Adrenal gland (tissue), 12 donors: Measurements from ENCODE around the gene MAP7D1. TPM values are rescaled to one million over a fixed set of nuclear protein-coding genes. Genes with fewer than 3 reads are reported as not detected.

Experiments used
- DNase-seq, 7 donors: peaks; one replicate each; pipeline ENCODE4 v3.0.0-alpha.2; 2019 to 2020
- H3K27ac ChIP-seq, 5 donors: fragments of 200-600 bp; sonication (generic) in 4 of 5; 1 replicate in 3 of 5; 2 replicates in 2 of 5; pipeline versions ENCODE4 v1.5.1 to v1.8.0; 2016 to 2020; ENCODE audit warnings: mild to moderate bottlenecking in 1 of 5
- H3K27me3 ChIP-seq: fragments of 200-600 bp; 2 replicates; pipeline ENCODE4 v1.8.0; 2021
- H3K36me3 ChIP-seq, 2 donors: fragments of 200-600 bp; replicated peaks in 1 of 2; 1 replicate in 1 of 2; 2 replicates in 1 of 2; pipeline versions ENCODE4 v1.5.1 to v1.8.0; 2018 to 2022
- H3K4me1 ChIP-seq, 2 donors: fragments of 200-600 bp; replicated peaks in 1 of 2; 1 replicate in 1 of 2; 2 replicates in 1 of 2; pipeline versions ENCODE4 v1.5.1 to v1.8.0; 2018 to 2021
- H3K4me3 ChIP-seq, 4 donors: fragments of 200-600 bp; sonication (generic) in 3 of 4; one replicate each; pipeline ENCODE4 v1.5.1; 2016 to 2018
- H3K9me3 ChIP-seq, 3 donors: fragments of 200-600 bp; sonication (generic) in 1 of 3; replicated peaks in 1 of 3; 1 replicate in 2 of 3; 2 replicates in 1 of 3; pipeline versions ENCODE4 v1.5.1 to v1.8.0; 2016 to 2021
- POLR2A ChIP-seq, 2 donors: fragments of 450-650 bp; IDR thresholded peaks; one replicate each; pipeline ENCODE4 v1.6.1; 2017; ENCODE audit warnings: antibody characterized with exemption in 2 of 2, mild to moderate bottlenecking in 2 of 2, moderate library complexity in 1 of 2
- WGBS, 4 donors: extraction: QIAGEN DNeasy Blood & Tissue Kit in 2 of 4; methylation state at CpG; one replicate each; pipeline versions ENCODE4 v1.1.5 to v1.1.7; 2013 to 2017; 5-methylcytosine and 5-hydroxymethylcytosine counted together
- intact Hi-C, 2 donors: fragments of 100-400 bp; cut with DNase I; formaldehyde crosslinking; loops; one replicate each; pipeline versions ENCODE4 v1.14.1 to v1.15.0; 2022 to 2023
- polyA plus RNA-seq, 3 donors: library from polyadenylated mRNA; stranded (reverse); fragments of 200-250 nt in 2 of 3; fragments of 350-450 nt in 1 of 3; fragmentation: Illumina TruSeq in 1 of 3; extraction: RNeasy Lipid Tissue Mini Kit (QIAGEN cat#74804) in 1 of 3; gene quantifications; one replicate each; pipeline ENCODE4 v1.2.3, GENCODE V29; 2013 to 2014
- total RNA-seq, 9 donors: library from RNA; depleted of rRNA in 4 of 9; stranded (reverse); fragments of >200 nt in 4 of 9; fragments of 120-200 nt in 1 of 9; fragmentation: NEBNext Ultra II Directional in 1 of 9; extraction: Animal tissue kit (Norgen Biotek cat#: 25700) in 1 of 9; gene quantifications; one replicate each; pipeline versions ENCODE4 v1.1.0 to v1.2.4, GENCODE V29; 2013 to 2023
- TF ChIP-seq, protein P1 (sequence below), 6 experiments: fragments of 450-650 bp in 4 of 6; fragments of 200-600 bp in 2 of 6; sonication (generic) in 1 of 6; IDR thresholded peaks; 1 replicate in 5 of 6; 2 replicates in 1 of 6; pipeline versions ENCODE4 v1.5.1 to v1.8.0; 2016 to 2021; ENCODE audit warnings: antibody characterized with exemption in 6 of 6, mild to moderate bottlenecking in 2 of 6, moderate library complexity in 1 of 6
- donor health status: healthy with polysubstance abuse.
- donor health status: Bipolar disorder and iron deficiency.
- donor health status: DM: yes; HTN: yes; CAD: no.
- donor health status: DM: no; HTN: no; CAD: no.
- donor health status: DM: no; HTN: no; CAD: no.
- donor health status: DM: yes; HTN: yes; CAD: no.

Gene MAP7D1
- total and polyA plus RNA-seq, 12 donors: 11.8 to 121 (median 68.3) TPM

DNA sequence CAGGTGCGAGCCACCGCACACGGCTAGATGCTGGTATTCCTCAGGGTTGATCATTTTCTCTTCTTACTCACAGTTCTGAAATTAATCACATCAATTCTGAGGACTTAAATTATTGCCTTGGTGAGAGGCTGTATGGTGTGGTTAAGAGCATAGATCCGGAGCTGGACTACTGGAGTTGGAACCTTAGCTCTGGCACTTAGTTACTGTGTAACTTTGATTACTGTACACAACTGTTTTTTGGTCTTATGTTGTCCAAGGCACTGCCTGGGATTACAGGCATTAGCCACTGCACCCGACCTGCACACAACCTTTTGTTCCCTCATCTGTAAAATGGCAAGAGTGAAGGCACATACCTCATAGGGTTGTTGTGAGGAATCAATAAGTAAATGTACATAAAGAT lies 42.7 kb downstream of the MAP7D1 start:
- DNase-seq: no peak
- peaks cover 5 to 6% of the 10 kb centered on the region in 2 donors for H3K4me1 ChIP-seq
- no peak for TF ChIP-seq POLR2A (IDR thresholded peaks at IDR 0.05)
- TF ChIP-seq, protein P1, sequence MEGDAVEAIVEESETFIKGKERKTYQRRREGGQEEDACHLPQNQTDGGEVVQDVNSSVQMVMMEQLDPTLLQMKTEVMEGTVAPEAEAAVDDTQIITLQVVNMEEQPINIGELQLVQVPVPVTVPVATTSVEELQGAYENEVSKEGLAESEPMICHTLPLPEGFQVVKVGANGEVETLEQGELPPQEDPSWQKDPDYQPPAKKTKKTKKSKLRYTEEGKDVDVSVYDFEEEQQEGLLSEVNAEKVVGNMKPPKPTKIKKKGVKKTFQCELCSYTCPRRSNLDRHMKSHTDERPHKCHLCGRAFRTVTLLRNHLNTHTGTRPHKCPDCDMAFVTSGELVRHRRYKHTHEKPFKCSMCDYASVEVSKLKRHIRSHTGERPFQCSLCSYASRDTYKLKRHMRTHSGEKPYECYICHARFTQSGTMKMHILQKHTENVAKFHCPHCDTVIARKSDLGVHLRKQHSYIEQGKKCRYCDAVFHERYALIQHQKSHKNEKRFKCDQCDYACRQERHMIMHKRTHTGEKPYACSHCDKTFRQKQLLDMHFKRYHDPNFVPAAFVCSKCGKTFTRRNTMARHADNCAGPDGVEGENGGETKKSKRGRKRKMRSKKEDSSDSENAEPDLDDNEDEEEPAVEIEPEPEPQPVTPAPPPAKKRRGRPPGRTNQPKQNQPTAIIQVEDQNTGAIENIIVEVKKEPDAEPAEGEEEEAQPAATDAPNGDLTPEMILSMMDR (IDR thresholded peaks at IDR 0.05): no peak
- H3K27me3 ChIP-seq: no peaks in the 10 kb centered on the region
- 90 to 94% (median 91%) methylated on average over 5 of the region's 5 CpGs for WGBS, 4 donors
- intact Hi-C loops: no loop called here
- no peaks in the 10 kb centered on the region for H3K9me3 ChIP-seq
- H3K36me3 ChIP-seq: no peaks in the 10 kb centered on the region
- no peak overlapping the region for H3K27ac ChIP-seq
- no peak overlapping the region for H3K4me3 ChIP-seq

DNA sequence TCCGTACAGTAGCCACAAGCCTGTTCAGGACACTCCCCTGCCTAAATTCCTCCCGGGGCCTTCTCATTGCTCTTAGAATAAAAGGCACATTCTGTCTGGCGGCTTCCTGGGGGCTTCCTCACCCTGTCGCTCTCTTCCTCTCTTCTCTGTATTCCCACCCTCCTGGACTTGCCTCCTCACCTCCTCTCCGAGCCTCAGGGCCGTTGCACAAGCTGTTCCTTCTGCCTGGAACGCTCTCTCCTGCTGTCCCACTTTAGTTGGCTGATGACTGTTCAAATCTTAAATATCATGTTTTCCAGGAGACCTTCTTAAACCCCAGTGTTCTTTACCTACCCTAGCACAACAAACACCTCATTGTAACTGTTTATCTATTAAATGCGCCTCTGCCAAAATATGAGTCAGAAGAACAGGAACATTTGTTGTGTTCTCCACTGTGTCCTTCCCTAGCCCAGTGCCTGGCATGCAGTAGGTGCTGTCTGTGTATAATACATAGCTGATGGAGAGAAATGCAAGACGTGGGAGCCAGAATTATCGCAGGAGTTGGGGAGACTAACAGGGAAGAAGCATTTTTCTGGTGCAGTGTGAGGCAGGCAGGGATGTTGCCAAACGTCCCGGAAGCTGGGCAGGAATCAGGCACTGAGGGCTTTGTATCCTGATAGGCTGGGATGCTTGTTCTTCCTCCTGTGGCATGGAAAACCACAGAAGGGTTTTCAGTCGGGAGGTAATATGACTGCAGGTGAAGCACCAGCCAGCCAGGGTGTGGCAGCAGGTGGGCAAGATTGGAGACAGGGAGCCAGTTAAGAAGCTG lies 44.2 kb downstream of the MAP7D1 start:
- no peak overlapping the region for H3K4me3 ChIP-seq
- 43 to 47% (median 46%) methylated on average over 13 of the region's 13 CpGs for WGBS, 4 donors
- intact Hi-C loops: no loop called here
- H3K27ac ChIP-seq: peak overlapping the region in 4 of 5 donors; percentile 25 to 60 (median 51)
- peaks cover 18 to 20% of the 10 kb centered on the region in 2 donors for H3K4me1 ChIP-seq
- TF ChIP-seq, protein P1 (IDR thresholded peaks at IDR 0.05): no peak
- TF ChIP-seq POLR2A (IDR thresholded peaks at IDR 0.05): peak in 1 of 2 donors; percentile 21
- peak in 6 of 7 donors; percentile 62 to 79 (median 76) for DNase-seq
- no peaks in the 10 kb centered on the region for H3K9me3 ChIP-seq
- H3K27me3 ChIP-seq: no peaks in the 10 kb centered on the region
- no peaks in the 10 kb centered on the region for H3K36me3 ChIP-seq

DNA sequence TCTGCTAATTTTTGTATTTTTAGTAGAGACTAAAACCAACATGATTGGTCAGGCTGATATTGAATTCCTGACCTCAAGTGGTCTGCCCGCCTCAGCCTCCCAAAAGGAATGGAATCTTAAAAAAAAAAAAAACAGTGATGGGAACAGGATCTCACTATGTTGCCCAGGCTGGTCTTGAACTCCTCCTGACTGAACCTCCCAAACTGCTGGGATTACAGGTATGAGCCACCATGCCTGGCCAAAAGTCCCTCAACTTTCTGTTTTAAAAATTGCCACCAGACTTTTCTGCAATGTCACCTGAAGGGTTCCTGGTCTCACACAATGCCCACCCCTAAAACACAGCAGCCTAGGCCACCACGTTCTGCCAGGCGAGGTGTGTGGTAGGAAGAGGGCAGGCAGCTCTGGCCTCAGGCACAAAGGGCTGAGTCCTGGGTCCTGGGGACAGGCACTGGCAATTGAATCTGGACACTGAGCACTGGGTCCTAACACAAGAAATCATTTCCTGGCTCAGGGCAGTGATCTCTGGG lies 47.1 kb downstream of the MAP7D1 start:
- no peak for TF ChIP-seq POLR2A (IDR thresholded peaks at IDR 0.05)
- TF ChIP-seq, protein P1 (IDR thresholded peaks at IDR 0.05): no peak
- DNase-seq: no peak
- Histone ChIP-seq H3K36me3 (no peaks in the 10 kb centered on the region), H3K27ac (peak overlapping the region; percentile 45 to 89 (median 77)), H3K27me3 (no peaks in the 10 kb centered on the region), H3K9me3 (no peaks in the 10 kb centered on the region), H3K4me3 (no peak overlapping the region), H3K4me1 (peaks cover 18 to 24% of the 10 kb centered on the region in 2 donors)
- WGBS, 4 donors: 77 to 89% (median 81%) methylated on average over 3 of the region's 3 CpGs
- intact Hi-C loops: no loop called here

DNA sequence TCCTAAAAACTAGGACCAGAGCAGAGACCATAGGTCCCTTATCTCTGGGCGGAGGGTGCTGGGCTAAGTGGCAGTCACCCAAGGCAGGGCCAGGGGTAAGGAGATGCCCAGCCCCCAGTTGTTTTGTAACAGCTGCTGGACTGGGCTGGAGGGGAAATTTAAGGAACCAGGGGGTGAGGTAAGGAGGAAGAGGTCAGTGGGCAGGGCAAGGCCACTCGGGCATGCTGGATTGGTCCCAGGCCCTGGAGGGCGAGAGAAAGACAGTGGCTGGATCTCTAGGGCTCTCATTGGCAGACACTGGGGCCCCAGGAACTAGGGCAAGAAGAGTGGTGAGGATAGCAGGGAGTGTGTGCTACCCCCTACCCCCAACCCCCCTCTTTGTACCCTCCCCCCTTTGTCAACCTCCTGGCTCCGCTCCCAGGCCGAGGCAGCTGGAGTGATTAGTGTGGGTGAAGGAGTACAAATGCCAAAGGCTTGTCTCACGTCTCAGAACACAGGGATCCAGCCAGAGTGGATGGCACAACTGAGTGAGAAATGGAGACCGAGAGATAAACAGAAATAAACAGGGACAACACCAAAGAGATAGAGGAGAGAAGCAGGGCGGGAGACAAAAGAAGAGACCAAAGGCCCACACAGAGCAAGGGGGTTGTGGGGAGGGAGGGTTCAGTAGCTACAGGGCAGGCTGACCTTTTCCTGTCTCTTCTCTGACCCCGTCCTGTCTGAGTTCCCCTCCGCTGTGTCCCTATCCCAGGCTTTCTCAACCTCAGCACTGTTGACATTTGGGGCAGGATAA lies 47.8 kb downstream of the MAP7D1 start:
- DNase-seq: peak; percentile 67 to 93 (median 91)
- H3K4me1 ChIP-seq: peaks cover 18 to 24% of the 10 kb centered on the region in 2 donors
- no peaks in the 10 kb centered on the region for H3K36me3 ChIP-seq
- intact Hi-C loops: no loop called here
- H3K27ac ChIP-seq: peak overlapping the region; percentile 45 to 89 (median 77)
- H3K27me3 ChIP-seq: no peaks in the 10 kb centered on the region
- WGBS, 4 donors: 17 to 25% (median 22%) methylated on average over 8 to 10 of the region's 10 CpGs
- peak in 1 of 2 donors; percentile 54 for TF ChIP-seq POLR2A (IDR thresholded peaks at IDR 0.05)
- TF ChIP-seq, protein P1 (IDR thresholded peaks at IDR 0.05): no peak
- H3K9me3 ChIP-seq: no peaks in the 10 kb centered on the region
- peak overlapping the region in 1 of 4 donors; percentile 7 for H3K4me3 ChIP-seq
